HG02840 (cell line): ENCODE results near the gene HESX1.

Experiments
- ATAC-seq: cut with Tn5 transposase; IDR thresholded peaks from one replicate; pipeline ENCODE4 v1.9.1; 2021; ENCODE audit warnings: mild to moderate bottlenecking, moderate library complexity, moderate number of reproducible peaks; ENCODE audit not compliant: unreplicated experiment, low FRiP score

Gene HESX1

DNA sequence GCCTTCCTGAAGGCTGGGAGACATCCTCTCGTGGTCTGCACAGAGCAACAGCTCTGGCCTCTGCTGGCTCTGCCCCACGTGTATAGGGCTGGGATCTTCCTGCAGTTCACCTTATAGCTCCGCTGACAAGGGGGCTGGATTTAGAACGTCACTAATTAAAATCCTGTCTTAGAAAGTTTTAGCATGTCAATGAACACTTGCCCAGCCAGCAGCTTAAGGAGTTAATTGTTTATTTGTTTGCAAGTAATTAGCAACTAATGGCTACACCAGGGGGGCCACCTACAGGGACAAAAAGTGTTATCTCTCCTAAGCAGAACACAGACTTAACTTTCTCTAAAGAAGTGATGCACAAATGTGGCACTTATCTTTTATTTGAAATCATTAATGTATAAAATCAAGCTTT is at the start of gene HESX1:
Gene HESX1, minus strand, starts transcription at position 84 of the 403 bp plus-strand sequence. Its CDS starts 60 bp downstream, at position 24.
- ATAC-seq: no peak

DNA sequence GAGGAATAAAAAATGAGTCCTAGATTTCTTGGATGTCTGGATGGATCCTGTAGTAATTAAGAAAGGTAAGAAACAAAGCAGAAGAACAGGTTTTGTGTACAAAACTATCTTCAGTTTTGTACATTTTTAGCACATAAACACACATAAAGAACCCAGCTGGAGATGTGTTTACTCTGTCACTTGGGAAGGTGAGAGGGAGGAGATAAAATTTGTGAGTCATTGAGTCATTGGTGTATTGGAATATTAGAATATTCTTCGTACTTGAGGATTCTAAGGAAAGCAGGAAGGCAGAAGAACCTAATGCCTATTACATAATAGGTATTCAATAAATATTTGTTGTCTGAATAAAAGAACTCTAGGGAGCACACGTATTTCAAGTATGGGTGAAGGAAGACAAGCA is 45.2 kb upstream of the HESX1 start:
- ATAC-seq: no peak

DNA sequence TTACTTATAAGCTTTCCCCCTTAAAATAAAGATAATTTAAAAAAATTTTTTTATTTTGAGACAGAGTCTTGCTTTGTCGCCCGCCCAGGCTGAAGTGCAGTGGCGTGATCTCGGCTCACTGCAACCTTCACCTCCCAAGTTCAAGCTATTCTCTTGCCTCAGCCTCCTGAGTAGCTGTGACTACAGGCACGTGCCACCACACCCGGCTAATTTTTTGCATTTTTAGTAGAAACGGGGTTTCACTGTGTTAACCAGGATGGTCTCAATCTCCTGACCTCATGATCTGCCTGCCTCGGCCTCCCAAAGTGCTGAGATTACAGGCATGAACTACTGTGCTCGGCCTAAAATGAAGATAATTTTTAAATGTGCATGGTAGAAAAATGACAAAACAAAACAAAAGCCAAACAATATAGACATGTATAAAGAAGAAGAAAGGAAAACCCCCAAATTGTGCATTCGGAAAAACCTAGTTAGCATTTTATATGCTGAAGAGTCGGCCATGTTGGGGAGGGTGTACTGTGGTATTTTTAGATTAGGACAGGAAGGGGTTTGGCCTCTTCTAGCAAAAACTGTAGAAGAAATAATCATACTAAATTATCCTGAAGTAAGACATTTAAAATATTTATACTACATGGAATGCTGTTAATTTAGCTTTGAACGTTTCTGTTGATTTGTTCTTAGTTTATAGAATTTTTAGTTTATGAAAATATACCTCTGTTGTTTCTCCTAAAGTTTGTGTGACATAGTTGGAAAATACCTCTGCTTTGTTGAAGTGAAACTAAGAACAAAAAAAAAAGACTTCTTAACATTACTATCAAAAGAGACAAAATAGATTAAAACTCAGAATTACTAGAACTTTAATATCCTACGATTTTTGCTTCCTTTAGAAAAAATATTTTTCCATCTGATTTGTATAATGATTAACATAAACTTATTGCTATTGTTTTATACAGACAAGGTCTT is 35.1 kb upstream of the HESX1 start:
- no peak for ATAC-seq

DNA sequence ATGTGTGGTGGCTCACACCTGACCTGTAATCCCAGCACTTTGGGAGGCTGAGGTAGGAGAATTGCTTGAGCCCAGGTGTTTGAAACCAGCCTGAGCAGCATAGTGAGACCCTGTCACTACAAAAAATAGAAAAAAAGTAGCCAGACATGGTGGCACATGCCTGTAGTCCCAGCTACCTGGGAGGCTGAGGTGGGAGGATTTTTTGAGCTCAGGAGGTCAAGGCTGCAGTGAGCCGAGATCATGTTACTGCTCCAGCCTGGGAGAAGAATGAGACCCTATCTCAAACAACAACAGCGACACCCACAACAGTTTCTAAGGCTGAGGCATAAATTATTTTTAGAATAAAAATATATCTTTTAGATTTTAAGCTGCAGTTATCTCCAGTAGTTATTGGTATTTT is 34.0 kb upstream of the HESX1 start:
- no peak for ATAC-seq

DNA sequence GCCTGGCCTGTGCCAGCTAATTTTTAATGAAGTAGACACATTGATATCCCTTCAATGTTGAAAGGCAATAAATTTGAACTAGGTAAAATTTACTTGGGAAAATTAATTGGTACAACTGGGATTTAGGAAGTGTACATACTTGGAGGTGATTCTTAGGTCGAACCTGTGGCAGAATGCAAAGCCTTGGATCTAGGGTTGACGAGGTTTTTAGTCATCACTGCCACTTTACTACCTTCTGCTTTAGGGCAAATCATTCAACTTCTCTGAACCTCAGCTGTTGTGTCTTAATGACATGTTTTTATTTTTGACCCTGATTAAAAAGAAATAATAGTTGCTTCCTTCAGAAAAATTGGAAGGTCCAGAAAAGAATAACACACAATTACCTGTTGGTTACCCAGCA is 30.2 kb upstream of the HESX1 start:
- ATAC-seq: no peak

GRCh38 chr3:57227930-57228751 is 28.4 kb upstream of the HESX1 start:
- peak; percentile 45 for ATAC-seq

- ATAC-seq: peak; percentile 86
These were observed 27.6 kb upstream of the HESX1 start, which contains the start of gene APPL1 for GRCh38 chr3:57227204-57227929. Gene APPL1, plus strand, starts transcription at chr3:57227729. Its CDS starts 155 bp downstream, at chr3:57227884.

GRCh38 chr3:57226176-57226575 is 26.4 kb upstream of the HESX1 start:
- ATAC-seq: no peak

GRCh38 chr3:57224856-57225255 is 25.1 kb upstream of the HESX1 start:
- ATAC-seq: no peak

DNA sequence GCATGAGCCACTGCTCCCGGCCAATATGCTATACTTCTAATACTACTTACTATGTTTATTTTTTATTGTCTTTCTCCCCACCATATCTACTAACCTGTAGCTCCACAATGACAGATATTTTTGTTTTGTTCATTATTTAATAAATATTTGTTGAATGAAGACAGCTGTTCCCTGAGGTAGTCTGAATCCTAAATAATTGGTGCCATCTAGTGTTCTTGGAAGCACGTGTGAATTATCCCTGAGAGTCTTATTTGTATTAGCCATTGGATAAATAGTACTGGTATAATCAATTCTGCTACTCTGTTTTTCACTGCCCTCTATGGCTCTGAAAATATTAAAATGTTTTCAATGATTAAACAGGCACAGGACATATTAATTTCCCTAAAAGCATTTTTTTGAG is 22.1 kb upstream of the HESX1 start:
- no peak for ATAC-seq

DNA sequence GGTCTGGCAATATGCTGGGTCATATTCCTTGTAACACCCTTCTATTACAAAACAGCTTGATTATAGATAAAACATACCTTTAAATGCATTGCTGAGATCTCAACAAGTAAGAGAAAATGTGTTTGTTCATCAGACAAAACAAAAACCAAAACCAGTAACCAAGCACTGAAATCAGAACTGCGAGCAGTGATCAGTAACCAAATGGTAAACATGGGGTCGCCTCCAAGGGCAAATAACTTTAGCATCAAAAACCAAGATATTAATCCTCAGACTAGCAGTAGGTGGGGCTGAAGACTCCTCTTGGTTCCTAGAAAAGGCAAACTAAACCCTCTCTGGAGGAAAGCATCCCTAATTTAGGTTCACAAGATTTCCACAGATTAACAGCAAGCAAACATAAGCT is 6.6 kb upstream of the HESX1 start:
- ATAC-seq: no peak

DNA sequence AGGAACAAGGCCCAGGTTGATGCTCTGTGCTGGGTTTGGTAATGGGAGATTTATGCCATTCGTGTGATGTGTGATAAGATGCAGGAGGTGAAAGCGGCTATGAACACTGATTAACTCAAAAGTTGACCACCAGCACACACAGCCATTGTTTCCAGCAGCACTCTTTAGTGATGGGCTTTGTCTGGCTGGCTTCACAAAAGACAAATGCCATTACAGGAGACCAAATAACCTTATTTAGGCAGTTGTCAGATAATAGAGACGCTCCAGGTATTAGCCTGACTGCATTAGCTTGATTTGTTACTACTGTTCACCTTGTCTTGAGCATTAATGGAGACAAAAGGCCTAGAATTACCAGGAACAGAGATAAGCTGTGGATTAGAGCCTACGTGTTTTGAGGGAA is 5.1 kb downstream of the HESX1 start:
- no peak for ATAC-seq

DNA sequence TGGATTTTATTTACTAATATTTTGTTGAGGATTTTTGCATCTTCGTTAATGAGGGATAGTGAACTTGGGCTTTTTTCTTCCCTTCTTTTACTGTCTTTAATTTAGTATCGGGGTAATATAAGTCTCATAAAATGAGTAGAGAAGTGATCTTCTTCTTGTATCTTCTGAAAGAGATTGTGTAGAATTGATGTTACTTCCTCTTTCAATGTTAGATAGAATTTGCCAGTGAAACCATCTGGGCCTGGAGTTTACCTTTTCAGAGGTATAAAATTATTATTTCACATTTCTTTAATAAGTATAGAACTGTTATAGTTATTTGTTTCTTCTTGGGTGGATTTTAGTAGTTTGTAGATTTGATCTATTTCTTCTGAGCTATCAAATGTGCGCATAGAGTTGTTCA is 7.8 kb downstream of the HESX1 start:
- ATAC-seq: no peak

GRCh38 chr3:57184526-57184925 is 15.3 kb downstream of the HESX1 start:
- ATAC-seq: no peak

DNA sequence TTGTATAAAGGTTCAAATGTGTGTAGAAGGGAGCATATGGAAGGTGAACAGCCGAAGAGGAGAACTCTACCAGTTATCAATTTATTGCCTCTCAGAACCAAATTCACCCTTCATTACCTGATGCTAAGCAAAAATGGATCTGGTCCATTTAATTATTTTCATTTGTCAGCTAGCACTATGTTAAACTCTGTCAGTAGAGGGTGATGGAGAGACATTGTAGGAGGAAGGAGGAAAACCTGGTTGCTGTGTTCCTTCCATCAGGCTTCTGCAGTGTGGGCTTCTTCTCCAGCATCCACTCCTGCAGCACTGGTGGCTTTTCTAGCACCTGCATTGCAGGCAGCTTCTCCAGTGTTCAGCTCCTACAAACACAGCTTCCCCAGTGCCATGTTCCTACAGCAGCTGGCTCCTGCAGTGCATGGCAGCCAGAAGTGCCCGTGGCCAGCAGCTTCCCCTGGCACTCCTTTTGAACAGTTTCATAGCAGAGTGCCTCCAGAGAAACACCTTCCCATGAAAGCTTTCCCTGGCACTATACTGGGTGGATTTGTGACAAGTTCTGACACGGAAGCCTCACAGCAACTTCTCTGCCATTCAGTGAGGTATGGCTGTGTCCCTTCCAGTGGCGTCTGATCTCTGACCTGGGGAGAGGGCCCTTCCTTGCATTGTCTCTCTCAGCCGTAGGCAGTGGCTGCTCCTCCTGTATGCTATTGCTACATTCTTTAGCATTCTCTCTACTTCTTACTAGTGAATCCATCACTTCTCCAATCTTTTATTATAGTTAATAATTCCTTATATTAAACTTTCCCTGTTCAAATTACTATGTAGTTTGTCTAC is 20.0 kb downstream of the HESX1 start:
- no peak for ATAC-seq

- ATAC-seq: no peak
These were observed 23.7 kb downstream of the HESX1 start for GRCh38 chr3:57176045-57176444.

GRCh38 chr3:57173687-57174086 is 26.1 kb downstream of the HESX1 start:
- no peak for ATAC-seq

GRCh38 chr3:57170946-57171345 is 28.8 kb downstream of the HESX1 start:
- no peak for ATAC-seq

DNA sequence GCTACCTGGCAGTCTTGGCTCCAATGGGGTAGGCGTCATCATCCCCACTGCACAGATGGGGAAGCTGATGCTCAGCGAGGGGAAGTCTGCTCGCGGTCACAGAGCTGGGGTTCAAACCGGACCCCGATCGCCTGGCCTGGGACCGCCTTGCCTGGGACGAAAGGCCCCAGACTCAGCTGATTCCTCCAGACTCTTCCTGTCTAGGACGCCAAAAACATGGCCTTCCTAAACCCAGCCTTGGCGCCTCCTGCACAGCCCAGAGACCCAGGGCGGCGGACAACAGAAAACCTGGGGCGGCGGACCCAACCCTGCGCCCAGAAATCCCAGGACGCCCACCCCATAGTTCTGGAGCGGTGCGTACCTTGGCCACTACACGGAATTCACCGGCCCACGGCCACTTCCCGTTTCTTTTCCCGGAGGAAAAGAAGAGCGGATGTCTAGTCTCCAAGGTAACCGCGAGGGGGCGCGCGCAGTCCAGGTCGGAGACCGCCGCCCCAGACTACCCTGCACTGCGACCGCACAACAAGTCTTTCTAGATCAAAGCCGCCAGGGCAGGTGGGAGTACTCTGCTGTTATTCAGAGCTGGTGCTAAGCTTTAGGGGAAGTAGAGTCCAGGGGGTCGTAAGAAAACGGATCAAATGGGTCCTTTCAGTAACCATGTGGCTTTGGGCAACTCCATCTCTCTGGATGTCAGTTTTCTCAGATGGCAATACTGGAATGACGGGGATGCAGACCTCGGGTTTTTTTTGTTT is 29.7 kb downstream of the HESX1 start:
- ATAC-seq: peak; percentile 69
